Breast epithelium (tissue), 4 donors: ENCODE results near the gene GREB1. TPM values are rescaled to one million over a fixed set of nuclear protein-coding genes. Genes with fewer than 3 reads are reported as not detected.

Experiments
- DNase-seq, 2 donors: peaks; one replicate each; pipeline ENCODE4 v3.0.0-alpha.2; 2019; ENCODE audit warnings: low spot score in 2 of 2
- H3K27ac ChIP-seq, 2 donors: fragments of 200-600 bp; sonication (generic) in 1 of 2; one replicate each; pipeline ENCODE4 v1.5.1; 2016 to 2019; ENCODE audit warnings: mild to moderate bottlenecking in 1 of 2
- H3K27me3 ChIP-seq, 2 donors: fragments of 200-600 bp; sonication (generic) in 1 of 2; one replicate each; pipeline versions ENCODE4 v1.5.1 to v1.6.0; 2017 to 2019; ENCODE audit warnings: control low read depth in 1 of 2, mild to moderate bottlenecking in 1 of 2
- H3K36me3 ChIP-seq: fragments of 200-600 bp; one replicate; pipeline ENCODE4 v1.5.1; 2019
- H3K4me1 ChIP-seq, 2 donors: fragments of 200-600 bp; sonication (generic); one replicate each; pipeline ENCODE4 v1.5.1; 2016 to 2019; ENCODE audit warnings: control low read depth in 1 of 2
- H3K4me3 ChIP-seq, 3 donors: fragments of 200-600 bp; sonication (generic); 1 replicate in 2 of 3; 2 replicates in 1 of 3; pipeline ENCODE4 v1.5.1; 2016 to 2019; ENCODE audit warnings: mild to moderate bottlenecking in 3 of 3, moderate library complexity in 2 of 3
- H3K9me3 ChIP-seq, 2 donors: fragments of 200-600 bp; sonication (generic) in 1 of 2; one replicate each; pipeline ENCODE4 v1.5.1; 2016 to 2019; ENCODE audit warnings: control low read depth in 1 of 2
- POLR2A ChIP-seq: fragments of 450-650 bp; IDR thresholded peaks from one replicate; pipeline ENCODE4 v1.6.1; 2016; ENCODE audit warnings: antibody characterized with exemption, mild to moderate bottlenecking, moderate library complexity
- POLR2AphosphoS5 ChIP-seq, 3 donors: sonication (generic); formaldehyde crosslinking; IDR thresholded peaks; one replicate each; pipeline ENCODE4 v1.6.1; 2017; ENCODE audit warnings: antibody characterized with exemption in 3 of 3
- intact Hi-C: fragments of 100-400 bp; cut with DNase I; formaldehyde crosslinking; loops from one replicate; pipeline ENCODE4 v1.15.1; 2023; ENCODE audit warnings: low total_unique reads
- total RNA-seq, 3 donors: library from RNA; depleted of rRNA; stranded (reverse); fragments of >200 nt; gene quantifications; one replicate each; pipeline ENCODE4 v1.1.0, GENCODE V29; 2016
- TF ChIP-seq, protein P1 (sequence below), 3 donors: fragments of 450-650 bp; IDR thresholded peaks; one replicate each; pipeline ENCODE4 v1.5.1; 2016 to 2017; ENCODE audit warnings: antibody characterized with exemption in 3 of 3, mild to moderate bottlenecking in 3 of 3, moderate library complexity in 3 of 3

The GREB1 gene
- total RNA-seq, 3 donors from 2014 or later, result 5.4 to 83.6 (median 42.9) TPM

DNA sequence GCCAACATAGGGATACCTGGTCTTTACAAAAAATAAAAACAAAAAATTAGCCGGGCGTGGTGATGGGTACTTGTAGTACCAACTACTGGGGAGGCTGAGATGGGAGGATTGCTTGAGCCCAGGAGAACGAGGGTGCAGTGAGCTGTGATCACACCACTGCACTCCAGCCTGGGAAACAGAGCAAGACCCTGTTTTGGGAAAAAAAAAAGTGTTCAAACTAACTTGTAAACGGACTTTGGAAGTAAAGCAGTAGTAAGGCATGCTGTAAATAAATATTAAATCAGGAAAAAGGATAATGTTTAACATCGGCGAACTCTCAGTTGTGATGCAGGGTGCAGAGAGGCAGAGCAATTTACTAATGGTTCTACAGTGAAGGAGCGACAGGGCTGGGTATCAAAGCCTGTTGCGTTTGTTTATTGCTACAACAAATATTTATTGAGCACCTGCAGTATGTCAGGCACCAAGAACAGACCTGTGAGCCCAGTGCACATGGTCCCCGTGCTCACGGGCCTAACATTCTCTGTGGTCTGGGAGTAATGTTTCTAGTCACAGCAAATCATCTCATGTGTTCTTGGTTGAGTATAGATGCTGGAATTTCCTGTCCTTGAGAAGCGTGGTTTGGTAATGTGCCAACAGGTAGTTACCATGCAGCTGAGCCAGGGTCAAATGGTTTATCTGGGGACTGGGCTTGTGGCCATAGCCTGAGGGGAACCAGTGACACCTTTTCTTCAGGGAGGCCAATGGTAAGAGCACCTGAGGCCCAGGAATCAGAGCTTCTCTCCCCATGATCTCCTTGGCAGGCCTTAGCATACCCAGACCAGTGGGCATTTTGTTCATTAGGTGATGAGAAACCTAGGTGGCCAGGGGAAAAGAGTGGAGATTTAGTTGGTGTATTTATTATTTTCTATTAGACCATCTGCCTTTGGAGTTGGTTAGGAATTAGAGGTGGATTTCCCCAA lies 27.9 kb upstream of the GREB1 start:
- H3K36me3 ChIP-seq, result no peaks in the 10 kb centered on the region
- peak in 1 of 2 donors; percentile 32 for DNase-seq
- peak overlapping the region in 1 of 2 donors; percentile 35 for H3K27ac ChIP-seq
- TF ChIP-seq, protein P1, sequence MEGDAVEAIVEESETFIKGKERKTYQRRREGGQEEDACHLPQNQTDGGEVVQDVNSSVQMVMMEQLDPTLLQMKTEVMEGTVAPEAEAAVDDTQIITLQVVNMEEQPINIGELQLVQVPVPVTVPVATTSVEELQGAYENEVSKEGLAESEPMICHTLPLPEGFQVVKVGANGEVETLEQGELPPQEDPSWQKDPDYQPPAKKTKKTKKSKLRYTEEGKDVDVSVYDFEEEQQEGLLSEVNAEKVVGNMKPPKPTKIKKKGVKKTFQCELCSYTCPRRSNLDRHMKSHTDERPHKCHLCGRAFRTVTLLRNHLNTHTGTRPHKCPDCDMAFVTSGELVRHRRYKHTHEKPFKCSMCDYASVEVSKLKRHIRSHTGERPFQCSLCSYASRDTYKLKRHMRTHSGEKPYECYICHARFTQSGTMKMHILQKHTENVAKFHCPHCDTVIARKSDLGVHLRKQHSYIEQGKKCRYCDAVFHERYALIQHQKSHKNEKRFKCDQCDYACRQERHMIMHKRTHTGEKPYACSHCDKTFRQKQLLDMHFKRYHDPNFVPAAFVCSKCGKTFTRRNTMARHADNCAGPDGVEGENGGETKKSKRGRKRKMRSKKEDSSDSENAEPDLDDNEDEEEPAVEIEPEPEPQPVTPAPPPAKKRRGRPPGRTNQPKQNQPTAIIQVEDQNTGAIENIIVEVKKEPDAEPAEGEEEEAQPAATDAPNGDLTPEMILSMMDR (IDR thresholded peaks at IDR 0.05), result no peak
- TF ChIP-seq POLR2AphosphoS5 (IDR thresholded peaks at IDR 0.05), result no peak
- TF ChIP-seq POLR2A, result no peak
- H3K4me1 ChIP-seq, result peaks cover 0 to 6% of the 10 kb centered on the region in 2 donors
- H3K4me3 ChIP-seq, result no peak overlapping the region
- intact Hi-C loops, result no loop called here
- H3K9me3 ChIP-seq, result no peaks in the 10 kb centered on the region
- no peaks in the 10 kb centered on the region for H3K27me3 ChIP-seq

DNA sequence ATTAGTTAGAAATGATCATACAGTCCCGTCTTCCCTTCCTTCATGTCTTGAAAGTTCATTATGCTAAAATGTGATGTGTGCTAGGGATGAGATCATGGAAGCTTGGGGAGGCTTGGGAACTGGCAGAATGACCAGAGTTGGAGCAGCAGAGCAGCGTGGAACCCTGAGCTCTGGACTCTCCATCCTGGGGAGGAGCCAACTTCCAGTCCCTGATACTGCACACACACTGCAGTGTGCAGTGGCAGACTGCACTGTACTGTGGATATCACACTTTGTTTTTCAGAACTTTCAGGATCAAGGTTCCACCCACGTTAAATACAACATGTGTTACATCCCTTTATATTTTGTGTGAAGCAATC lies 27.3 kb upstream of the GREB1 start:
- Histone ChIP-seq H3K4me1 (peaks cover 0 to 6% of the 10 kb centered on the region in 2 donors), H3K4me3 (no peak overlapping the region), H3K36me3 (no peaks in the 10 kb centered on the region), H3K27ac (peak overlapping the region in 1 of 2 donors; percentile 35), H3K9me3 (no peaks in the 10 kb centered on the region), H3K27me3 (no peaks in the 10 kb centered on the region)
- DNase-seq, result no peak
- TF ChIP-seq, protein P1 (IDR thresholded peaks at IDR 0.05), result no peak
- TF ChIP-seq POLR2A, result no peak
- TF ChIP-seq POLR2AphosphoS5 (IDR thresholded peaks at IDR 0.05), result no peak
- intact Hi-C loops, result no loop called here

- TF ChIP-seq POLR2AphosphoS5 (IDR thresholded peaks at IDR 0.05), result no peak
- TF ChIP-seq POLR2A, result no peak
- TF ChIP-seq, protein P1 (IDR thresholded peaks at IDR 0.05), result no peak
- intact Hi-C loops, result no loop called here
- Histone ChIP-seq H3K4me3 (no peak overlapping the region), H3K36me3 (no peaks in the 10 kb centered on the region), H3K27ac (no peak overlapping the region), H3K9me3 (no peaks in the 10 kb centered on the region), H3K4me1 (peaks cover 0 to 6% of the 10 kb centered on the region in 2 donors), H3K27me3 (no peaks in the 10 kb centered on the region)
- DNase-seq, result no peak
These were observed 26.3 kb upstream of the GREB1 start for GRCh38 chr2:11507517-11507916.

DNA sequence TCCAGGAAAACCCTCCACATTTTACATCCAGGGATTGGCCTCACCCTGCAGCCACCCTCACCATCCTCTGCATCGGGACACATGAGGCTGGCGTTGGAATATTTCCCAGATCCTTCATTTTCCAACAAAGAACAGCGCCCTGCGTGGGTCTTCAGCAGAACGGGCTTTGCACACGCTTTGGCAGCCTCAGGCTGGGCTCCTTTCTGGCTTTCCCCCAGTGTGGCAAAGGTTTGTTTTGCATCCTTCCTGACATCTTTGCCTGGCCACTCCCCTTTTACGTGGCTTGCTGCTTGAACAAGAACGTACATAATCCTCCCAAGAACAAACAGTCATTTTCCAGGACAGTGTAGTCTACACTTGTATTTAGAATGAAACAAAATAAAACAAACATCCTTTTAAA lies 25.6 kb upstream of the GREB1 start:
- Histone ChIP-seq H3K4me3 (no peak overlapping the region), H3K27me3 (no peaks in the 10 kb centered on the region), H3K4me1 (peaks cover 0 to 6% of the 10 kb centered on the region in 2 donors), H3K27ac (peak overlapping the region in 1 of 2 donors; percentile 7), H3K36me3 (no peaks in the 10 kb centered on the region), H3K9me3 (no peaks in the 10 kb centered on the region)
- no peak for TF ChIP-seq POLR2A
- TF ChIP-seq, protein P1 (IDR thresholded peaks at IDR 0.05), result no peak
- no peak for TF ChIP-seq POLR2AphosphoS5 (IDR thresholded peaks at IDR 0.05)
- intact Hi-C loops, result no loop called here
- no peak for DNase-seq

GRCh38 chr2:11509657-11510360 lies 24.0 kb upstream of the GREB1 start:
- DNase-seq, result no peak
- Histone ChIP-seq H3K4me1 (peaks cover 0 to 6% of the 10 kb centered on the region in 2 donors), H3K9me3 (no peaks in the 10 kb centered on the region), H3K27ac (no peak overlapping the region), H3K27me3 (no peaks in the 10 kb centered on the region), H3K4me3 (no peak overlapping the region), H3K36me3 (no peaks in the 10 kb centered on the region)
- intact Hi-C loops, result no loop called here
- TF ChIP-seq, protein P1 (IDR thresholded peaks at IDR 0.05), result no peak
- TF ChIP-seq POLR2A (no peak), POLR2AphosphoS5 (IDR thresholded peaks at IDR 0.05) (no peak)
